Ovary (tissue), 3 donors: ENCODE measurements around the gene TBC1D26.
"Not testable (repeated sequence)": the region's sequence is repeated elsewhere in the genome, so short reads cannot be mapped to it uniquely, and the experiment has no call there.

Experiments
- CTCF ChIP-seq, 3 donors: fragments of 450-650 bp in 2 of 3; fragments of 200-600 bp in 1 of 3; IDR thresholded peaks; one replicate each; pipeline versions ENCODE4 v1.5.1 to v1.8.0; 2016 to 2022; ENCODE audit warnings: antibody characterized with exemption in 3 of 3, mild to moderate bottlenecking in 1 of 3
- EP300 ChIP-seq: sonication (generic); formaldehyde crosslinking; IDR thresholded peaks from one replicate; pipeline ENCODE4 v1.6.1; 2017; ENCODE audit warnings: antibody characterized with exemption
- POLR2A ChIP-seq: fragments of 450-650 bp; IDR thresholded peaks from one replicate; pipeline ENCODE4 v1.6.1; 2017; ENCODE audit warnings: antibody characterized with exemption, mild to moderate bottlenecking, moderate library complexity
- donor health status: DM: no; HTN: no; CAD: no.

GRCh38 chr17:15704813-15705212 is 27.3 kb upstream of the TBC1D26 start:
- TF ChIP-seq CTCF (IDR thresholded peaks at IDR 0.05); EP300; POLR2A: not testable (repeated sequence)
